Stimulated activated CD4-positive, alpha-beta T cell treated with anti-CD3 and anti-CD28 coated beads, TNF-alpha, amount 100 ng/mL, for 4 hours (primary cell): Measurements from ENCODE around the gene ZNF474.

Experiments
- DNase-seq, 3 experiments: peaks; one replicate each; pipeline ENCODE4 v3.0.0-alpha.2; 2020; ENCODE audit warnings: low read depth in 3 of 3

Gene ZNF474

DNA sequence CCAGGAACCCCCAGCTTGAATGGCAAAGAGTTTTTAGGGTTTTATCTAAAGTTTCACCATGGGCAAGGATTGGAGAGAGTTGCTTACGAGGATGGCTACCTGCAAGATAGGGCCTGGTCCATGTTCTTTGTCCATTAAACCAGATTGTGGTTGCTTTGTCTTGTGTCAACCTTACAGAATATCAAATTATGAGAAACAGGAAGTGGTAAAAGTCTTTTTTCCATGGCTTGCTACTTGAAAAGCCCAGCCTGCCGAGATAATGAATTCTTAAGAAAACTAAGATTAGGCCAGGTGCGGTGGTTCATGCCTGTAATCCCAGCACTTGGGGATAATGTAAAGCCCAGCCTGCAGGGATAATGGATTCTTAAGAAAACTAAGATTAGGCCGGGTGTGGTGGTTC is 24.4 kb downstream of the ZNF474 start:
- DNase-seq: no peak

- no peak for DNase-seq
Measured at GRCh38 chr5:122154491-122154890, 25.1 kb downstream of the ZNF474 start.

GRCh38 chr5:122154910-122155309 is 25.6 kb downstream of the ZNF474 start:
- DNase-seq: no peak

GRCh38 chr5:122155546-122155945 is 26.2 kb downstream of the ZNF474 start:
- no peak for DNase-seq

GRCh38 chr5:122156724-122157325 is 27.5 kb downstream of the ZNF474 start:
- DNase-seq: no peak

DNA sequence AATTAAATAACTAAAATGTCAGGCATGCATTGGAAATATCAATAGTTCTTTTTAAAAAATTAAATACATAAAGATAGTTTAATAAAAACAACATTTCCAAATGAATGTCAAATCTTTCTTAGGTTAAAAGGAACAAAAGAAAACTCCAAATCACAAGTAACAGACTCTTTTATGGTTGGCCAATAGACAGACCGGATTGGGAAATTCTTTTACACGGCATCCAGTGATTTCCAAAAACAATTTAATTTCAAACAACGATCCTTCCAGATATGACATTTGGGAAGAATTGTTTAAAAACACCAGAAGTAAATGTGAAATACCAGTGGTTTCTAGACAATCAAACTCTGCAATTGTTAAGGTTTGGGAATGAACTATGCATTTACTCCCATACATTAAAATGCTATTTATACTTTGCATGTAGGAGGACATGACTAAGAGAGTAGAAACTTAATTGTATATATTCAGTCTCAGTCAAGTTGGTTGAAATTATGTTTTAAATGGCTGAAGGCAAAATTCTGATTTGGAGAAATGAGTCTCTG is 32.8 kb downstream of the ZNF474 start:
- no peak for DNase-seq

DNA sequence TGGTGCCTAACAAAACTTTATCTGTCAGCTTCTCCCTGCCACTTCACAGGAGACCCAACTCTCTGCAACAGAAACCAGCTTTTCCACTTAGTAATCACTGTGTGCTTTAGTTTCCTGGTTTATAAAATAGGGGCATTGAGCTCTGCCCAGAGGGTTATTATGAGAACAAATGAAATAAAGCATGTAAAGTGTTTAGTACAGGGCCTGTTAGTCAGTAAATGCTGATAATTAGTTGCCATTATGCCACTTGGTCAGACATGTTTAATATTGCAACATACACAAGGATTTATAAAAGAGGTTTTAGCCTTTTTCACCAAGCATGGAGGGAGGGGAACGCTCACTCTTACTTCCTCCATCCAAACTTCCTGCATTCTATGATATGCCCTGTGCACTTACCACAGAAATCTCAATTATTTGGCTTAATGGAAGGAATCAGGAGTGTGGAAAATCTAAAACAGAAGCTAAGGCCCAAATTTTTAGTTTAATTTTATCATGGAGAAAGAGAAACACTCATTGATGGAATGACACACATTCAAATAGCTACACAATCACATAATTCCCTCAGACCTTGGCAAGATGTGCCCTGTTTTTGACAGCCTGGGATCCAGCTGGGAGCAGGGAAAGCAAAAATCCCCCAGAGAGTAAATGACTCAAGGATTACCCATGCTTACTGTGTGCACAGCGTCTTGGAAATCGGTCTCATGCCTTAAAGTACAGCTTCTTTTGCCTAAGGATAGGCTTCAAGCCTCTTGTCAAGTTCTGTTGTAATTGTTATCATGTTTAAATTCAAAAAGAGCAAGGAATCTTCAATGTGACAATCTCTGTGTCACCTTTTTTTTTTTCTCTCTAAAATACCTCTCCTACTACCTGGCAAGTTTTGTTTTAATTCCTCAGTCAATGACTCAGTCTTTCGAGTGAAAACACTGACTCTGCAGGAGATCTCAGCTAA is 34.0 kb downstream of the ZNF474 start:
- no peak for DNase-seq

DNA sequence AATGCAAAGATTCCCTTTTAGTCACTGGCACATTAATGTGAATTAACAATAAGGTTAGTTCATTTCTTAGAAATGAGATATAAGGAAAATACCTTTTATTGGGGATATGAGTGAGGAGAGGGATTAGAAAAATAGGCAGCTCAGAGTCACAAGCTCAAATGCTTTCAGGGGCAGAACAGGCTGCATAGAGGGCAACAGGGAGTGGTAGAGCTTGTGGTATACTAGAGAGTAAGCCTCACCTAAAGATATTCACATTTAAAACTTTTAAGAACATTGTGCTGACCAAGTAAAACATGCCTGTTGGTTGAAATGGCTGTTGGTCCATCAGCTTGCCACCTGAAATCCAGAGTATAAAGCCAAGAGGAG is 34.7 kb downstream of the ZNF474 start:
- no peak for DNase-seq

- no peak for DNase-seq
Measured at GRCh38 chr5:122164831-122165558, 35.6 kb downstream of the ZNF474 start.

DNA sequence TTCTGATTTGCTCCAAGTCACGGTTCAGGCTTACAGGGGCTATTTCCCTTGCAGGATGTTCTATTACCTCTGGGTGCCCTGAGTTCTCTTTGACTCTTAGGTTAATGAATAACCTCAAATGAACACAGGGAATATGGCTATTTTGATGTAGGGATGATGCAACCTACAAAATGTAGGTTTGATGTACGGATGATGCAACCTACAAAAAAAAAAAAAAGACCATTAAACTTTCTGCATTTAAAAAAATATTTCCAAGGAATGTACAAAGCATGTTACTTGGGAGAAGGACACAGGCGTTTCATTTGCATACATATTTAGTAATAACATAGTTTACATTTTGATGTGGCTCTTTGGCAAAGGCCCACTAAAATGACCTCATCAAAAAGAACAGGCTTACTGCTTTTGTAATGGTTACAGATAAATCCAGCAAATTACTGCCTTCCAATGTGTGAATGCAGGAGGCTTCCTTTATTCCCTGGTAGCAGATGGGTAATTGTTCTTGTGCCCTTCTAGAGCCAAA is 36.3 kb downstream of the ZNF474 start:
- no peak for DNase-seq

- no peak for DNase-seq
Measured at GRCh38 chr5:122169350-122170103, 40.2 kb downstream of the ZNF474 start.

DNA sequence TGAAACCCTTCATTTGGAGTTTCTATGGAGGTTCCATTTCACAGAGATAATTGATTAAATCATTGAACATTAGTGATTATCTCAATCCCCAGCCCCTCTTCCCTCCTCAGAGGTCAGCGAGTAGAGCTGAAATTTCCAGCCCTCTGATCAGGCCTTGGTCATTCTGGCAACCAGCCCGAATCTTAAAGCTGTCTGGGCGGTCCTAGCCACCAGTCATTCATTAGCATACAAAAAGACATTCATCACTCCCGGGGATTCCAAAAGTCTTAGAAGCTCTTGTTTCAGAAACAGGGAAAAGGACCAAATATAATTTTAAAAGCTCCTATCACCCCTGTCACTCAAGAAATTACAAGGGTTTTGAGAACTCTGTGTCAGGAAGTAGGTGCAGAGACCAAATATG is 41.3 kb downstream of the ZNF474 start:
- DNase-seq: no peak

GRCh38 chr5:122172207-122172606 is 42.9 kb downstream of the ZNF474 start:
- no peak for DNase-seq

GRCh38 chr5:122173474-122174415 is 44.4 kb downstream of the ZNF474 start:
- DNase-seq: no peak

- no peak for DNase-seq
Measured at GRCh38 chr5:122175091-122175490, 45.7 kb downstream of the ZNF474 start.

DNA sequence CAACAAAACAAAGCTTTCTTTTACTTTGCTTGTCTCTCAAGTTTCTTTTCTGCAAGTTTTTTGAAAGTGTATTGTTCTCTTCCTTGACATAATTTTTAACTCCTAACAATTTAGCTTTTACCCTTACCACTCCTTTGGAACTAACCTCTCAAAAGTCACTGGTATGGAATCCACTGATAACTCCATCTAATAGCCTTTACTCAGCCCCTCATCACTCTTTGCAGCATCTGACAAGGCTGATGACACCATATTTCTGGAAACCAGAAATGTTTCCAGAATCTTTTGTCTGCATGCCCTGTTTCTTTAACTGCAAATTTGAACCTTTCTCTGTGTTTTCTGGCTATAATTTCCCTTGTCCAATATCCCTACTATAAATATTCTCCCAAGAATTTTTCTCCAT is 46.5 kb downstream of the ZNF474 start:
- DNase-seq: no peak

DNA sequence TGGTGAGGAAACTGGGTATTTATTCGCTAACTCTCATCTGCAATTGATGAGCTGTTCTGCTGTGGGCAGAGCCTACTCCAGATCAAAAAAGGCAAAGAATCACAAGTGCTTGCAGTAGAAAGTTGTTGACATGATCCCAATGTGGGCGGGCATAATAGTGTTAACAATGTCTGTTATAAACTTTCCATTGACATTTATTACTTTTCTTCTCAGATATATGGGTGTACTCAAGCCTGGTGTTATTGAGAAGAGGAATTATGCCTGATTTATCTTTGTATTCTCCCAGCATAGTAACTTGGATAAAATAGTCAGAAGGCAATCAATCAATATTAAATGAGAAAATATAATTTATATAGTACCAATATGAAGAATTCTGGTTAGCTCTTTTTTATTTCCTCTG is 47.8 kb downstream of the ZNF474 start:
- no peak for DNase-seq

DNA sequence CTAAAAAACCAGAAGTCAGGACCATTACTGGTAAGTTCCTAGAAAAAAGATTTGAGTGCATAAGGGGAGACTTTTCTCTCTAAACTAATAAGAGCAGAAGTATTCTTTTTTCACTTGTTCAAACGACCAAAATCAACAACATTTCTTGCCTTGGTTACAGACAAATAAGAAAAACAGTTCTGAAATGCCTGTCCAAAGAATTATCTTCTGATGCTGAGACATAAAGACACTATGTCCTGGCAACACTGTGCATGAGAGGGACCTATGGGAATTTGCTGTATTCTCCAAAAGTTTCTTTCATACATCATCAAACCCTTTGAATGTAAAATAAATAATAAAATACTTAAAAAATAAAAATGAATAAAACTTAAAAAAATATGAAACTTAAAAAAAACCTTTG is 50.4 kb downstream of the ZNF474 start:
- no peak for DNase-seq

DNA sequence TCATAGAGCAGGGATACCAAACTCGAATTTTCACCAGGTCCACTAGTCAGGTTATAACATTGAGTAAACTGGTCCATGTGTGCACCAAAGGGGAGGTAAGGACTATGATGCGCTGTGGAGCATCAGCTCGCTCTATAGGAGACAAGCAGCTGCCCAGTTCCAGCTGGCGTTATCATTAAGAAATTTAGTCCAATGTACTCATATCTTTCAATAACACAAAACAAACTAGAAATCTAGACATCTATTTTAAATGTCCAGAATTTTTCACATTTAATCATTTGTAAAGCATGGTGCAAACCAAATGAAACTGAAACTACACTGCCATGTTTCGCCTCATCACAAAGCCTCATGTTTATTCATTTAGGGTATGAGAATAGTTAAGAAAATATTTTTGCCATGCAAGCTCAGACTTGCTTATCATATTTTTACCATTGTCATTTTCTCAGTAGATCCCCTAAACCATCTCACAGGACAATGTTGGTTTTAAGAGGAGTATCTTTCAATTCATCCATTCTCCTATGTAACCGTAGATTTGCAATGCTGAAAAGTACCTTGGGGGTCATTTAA is 50.9 kb downstream of the ZNF474 start:
- DNase-seq: no peak
